Tibial nerve (tissue), 4 donors: ENCODE measurements around the gene ADORA1. TPM values are rescaled to one million over a fixed set of nuclear protein-coding genes. Genes with fewer than 3 reads are reported as not detected.

ENCODE experiments used
- DNase-seq, 2 donors: peaks; one replicate each; pipeline ENCODE4 v3.0.0-alpha.2; 2019; ENCODE audit warnings: low spot score in 2 of 2
- H3K27ac ChIP-seq, 4 donors: fragments of 200-600 bp; sonication (generic) in 3 of 4; one replicate each; pipeline ENCODE4 v1.5.1; 2017 to 2019; ENCODE audit warnings: mild to moderate bottlenecking in 1 of 4
- H3K27me3 ChIP-seq, 2 donors: fragments of 200-600 bp; sonication (generic) in 1 of 2; one replicate each; pipeline versions ENCODE4 v1.5.1 to v1.6.0; 2017 to 2019
- H3K36me3 ChIP-seq, 3 donors: fragments of 200-600 bp; sonication (generic); one replicate each; pipeline ENCODE4 v1.5.1; 2018 to 2019
- H3K4me1 ChIP-seq, 4 donors: fragments of 200-600 bp; sonication (generic) in 3 of 4; one replicate each; pipeline ENCODE4 v1.5.1; 2017 to 2019
- H3K4me3 ChIP-seq, 4 donors: fragments of 200-600 bp; sonication (generic) in 3 of 4; one replicate each; pipeline ENCODE4 v1.5.1; 2017 to 2019; ENCODE audit warnings: mild to moderate bottlenecking in 1 of 4, moderate library complexity in 1 of 4
- H3K9me3 ChIP-seq, 4 donors: fragments of 200-600 bp; sonication (generic) in 3 of 4; one replicate each; pipeline ENCODE4 v1.5.1; 2017 to 2019
- CTCF ChIP-seq, 5 experiments: fragments of 200-600 bp in 3 of 5; fragments of 450-650 bp in 2 of 5; sonication (generic) in 3 of 5; IDR thresholded peaks; one replicate each; pipeline ENCODE4 v1.5.1; 2016 to 2019; ENCODE audit warnings: antibody characterized with exemption in 5 of 5, mild to moderate bottlenecking in 3 of 5, moderate library complexity in 2 of 5
- EP300 ChIP-seq, 2 donors: sonication (generic); formaldehyde crosslinking; IDR thresholded peaks; one replicate each; pipeline ENCODE4 v1.6.1; 2017; ENCODE audit warnings: antibody characterized with exemption in 2 of 2, mild to moderate bottlenecking in 1 of 2
- POLR2A ChIP-seq, 2 donors: fragments of 450-650 bp; IDR thresholded peaks; one replicate each; pipeline ENCODE4 v1.6.1; 2017; ENCODE audit warnings: antibody characterized with exemption in 2 of 2, mild to moderate bottlenecking in 2 of 2, moderate library complexity in 2 of 2
- WGBS, 2 donors: methylation state at CpG; one replicate each; pipeline ENCODE4 v1.1.5; 2018; 5-methylcytosine and 5-hydroxymethylcytosine counted together
- total RNA-seq, 4 donors: library from RNA; depleted of rRNA; stranded (reverse); fragments of >200 nt; gene quantifications; one replicate each; pipeline ENCODE4 v1.1.0, GENCODE V29; 2016

ADORA1 gene
- total RNA-seq, 4 donors from 2014 or later: 0.30 to 2.2 (median 0.96) TPM

DNA sequence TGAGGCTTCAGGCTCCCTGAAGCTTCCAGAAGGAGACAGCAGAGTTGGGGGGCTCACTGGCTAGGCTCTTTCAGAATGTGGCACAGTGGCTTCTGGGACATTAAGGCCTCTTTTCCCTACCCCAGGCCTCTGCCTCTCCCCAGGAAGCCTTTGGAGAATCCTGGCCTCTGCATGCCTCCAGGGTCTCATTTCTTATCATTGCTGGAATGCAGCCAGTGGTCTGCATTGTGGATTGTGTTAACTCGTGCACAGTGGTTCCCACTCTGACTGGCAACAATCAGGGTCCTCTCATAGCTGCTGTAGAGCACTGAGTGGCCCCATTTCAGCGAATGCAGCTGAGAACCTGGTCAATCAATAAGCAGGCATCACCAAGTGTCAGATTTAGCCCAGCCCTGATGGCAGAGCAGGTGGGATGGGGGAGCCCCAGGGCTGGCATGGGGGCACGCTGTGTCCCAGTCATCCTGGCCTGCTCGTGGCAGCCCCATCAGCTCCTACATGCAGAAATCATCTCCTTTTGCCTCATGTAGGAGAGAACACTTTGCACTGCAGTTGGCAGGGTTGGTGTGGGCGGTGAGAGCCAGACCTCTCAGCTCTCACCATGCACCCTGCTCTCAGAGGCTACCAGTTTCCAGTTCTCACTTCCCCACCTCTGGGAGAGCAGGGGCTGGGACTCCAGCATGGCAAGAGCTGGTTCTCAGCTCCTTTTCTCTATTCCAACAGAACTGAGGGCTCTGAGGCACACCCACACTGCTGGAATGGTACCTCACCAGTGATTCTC, 13.4 kb downstream of the ADORA1 start:
- TF ChIP-seq POLR2A (IDR thresholded peaks at IDR 0.05) (no peak), CTCF (IDR thresholded peaks at IDR 0.05) (no peak), EP300 (IDR thresholded peaks at IDR 0.05) (no peak)
- H3K4me3 ChIP-seq: no peak overlapping the region
- no peak for DNase-seq
- no peaks in the 10 kb centered on the region for H3K27me3 ChIP-seq
- no peaks in the 10 kb centered on the region for H3K9me3 ChIP-seq
- H3K4me1 ChIP-seq: peaks cover 0 to 17% (median 0%) of the 10 kb centered on the region in 4 donors
- no peak overlapping the region for H3K27ac ChIP-seq
- WGBS, 2 donors: 54 to 66% methylated on average over 3 to 5 of the region's 5 CpGs
- H3K36me3 ChIP-seq: no peaks in the 10 kb centered on the region

DNA sequence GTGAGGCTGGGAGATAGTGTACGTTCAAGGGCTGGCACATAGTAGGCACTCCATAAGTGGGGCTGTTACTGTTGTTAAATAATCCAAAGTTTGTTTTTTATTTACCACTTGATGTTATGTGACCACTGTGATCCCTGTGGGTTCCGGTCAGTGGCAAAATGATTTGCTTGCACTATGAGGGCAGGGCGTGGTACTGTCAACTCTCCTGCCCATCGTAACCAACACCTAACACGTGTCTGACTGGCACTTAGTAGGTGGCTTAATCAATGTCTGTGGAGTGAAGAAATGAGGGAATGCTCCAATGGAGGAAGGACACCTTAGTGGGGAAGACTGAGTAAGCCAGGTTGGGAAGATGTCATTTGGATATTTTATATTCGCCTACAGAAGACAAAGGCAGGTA, 14.6 kb downstream of the ADORA1 start:
- TF ChIP-seq CTCF (IDR thresholded peaks at IDR 0.05): no peak
- TF ChIP-seq POLR2A (IDR thresholded peaks at IDR 0.05): no peak
- no peak for TF ChIP-seq EP300 (IDR thresholded peaks at IDR 0.05)
- DNase-seq: no peak
- WGBS, 2 donors: 90 to 94% methylated on average over 6 of the region's 6 CpGs
- no peak overlapping the region for H3K4me3 ChIP-seq
- H3K36me3 ChIP-seq: no peaks in the 10 kb centered on the region
- no peaks in the 10 kb centered on the region for H3K9me3 ChIP-seq
- H3K27ac ChIP-seq: no peak overlapping the region
- peaks cover 0 to 19% (median 0%) of the 10 kb centered on the region in 4 donors for H3K4me1 ChIP-seq
- H3K27me3 ChIP-seq: no peaks in the 10 kb centered on the region

- 80 to 81% methylated on average over 5 of the region's 5 CpGs for WGBS, 2 donors
- no peaks in the 10 kb centered on the region for H3K36me3 ChIP-seq
- no peaks in the 10 kb centered on the region for H3K9me3 ChIP-seq
- DNase-seq: no peak
- no peak overlapping the region for H3K27ac ChIP-seq
- peaks cover 0 to 26% (median 0%) of the 10 kb centered on the region in 4 donors for H3K4me1 ChIP-seq
- TF ChIP-seq CTCF (IDR thresholded peaks at IDR 0.05) (no peak), POLR2A (IDR thresholded peaks at IDR 0.05) (no peak), EP300 (IDR thresholded peaks at IDR 0.05) (no peak)
- H3K4me3 ChIP-seq: no peak overlapping the region
- no peaks in the 10 kb centered on the region for H3K27me3 ChIP-seq
Observed at GRCh38 chr1:203142684-203143408, 15.3 kb downstream of the ADORA1 start.

DNA sequence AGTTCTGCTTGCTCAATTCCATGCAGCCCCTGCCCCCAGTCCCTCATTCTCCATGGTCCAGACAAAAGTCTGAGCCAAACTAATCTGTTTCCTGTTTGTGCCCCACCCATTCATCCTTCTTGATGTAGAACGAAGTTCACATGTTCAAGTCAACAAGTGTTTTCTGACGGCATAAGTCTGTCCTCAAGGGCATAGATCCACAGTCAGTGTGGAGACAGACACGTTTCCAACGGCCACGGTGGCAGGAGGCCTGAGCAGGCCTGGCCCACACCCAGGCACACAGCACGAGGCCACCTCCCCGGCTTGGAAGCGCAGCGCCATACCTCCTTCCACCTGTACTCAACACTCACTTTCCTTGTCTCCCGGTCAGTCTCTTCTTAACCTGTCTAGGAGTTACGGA, 16.1 kb downstream of the ADORA1 start:
- Histone ChIP-seq H3K4me1 (peaks cover 0 to 26% (median 0%) of the 10 kb centered on the region in 4 donors), H3K27ac (no peak overlapping the region), H3K27me3 (no peaks in the 10 kb centered on the region), H3K36me3 (no peaks in the 10 kb centered on the region), H3K9me3 (no peaks in the 10 kb centered on the region), H3K4me3 (no peak overlapping the region)
- TF ChIP-seq CTCF (IDR thresholded peaks at IDR 0.05) (no peak), EP300 (IDR thresholded peaks at IDR 0.05) (no peak), POLR2A (IDR thresholded peaks at IDR 0.05) (no peak)
- WGBS, 2 donors: 74 to 78% methylated on average over 11 of the region's 11 CpGs
- no peak for DNase-seq

- Histone ChIP-seq H3K27ac (no peak overlapping the region), H3K36me3 (no peaks in the 10 kb centered on the region), H3K4me1 (peaks cover 0 to 26% (median 0%) of the 10 kb centered on the region in 4 donors), H3K27me3 (no peaks in the 10 kb centered on the region), H3K4me3 (no peak overlapping the region), H3K9me3 (no peaks in the 10 kb centered on the region)
- no peak for TF ChIP-seq EP300 (IDR thresholded peaks at IDR 0.05)
- no peak for TF ChIP-seq POLR2A (IDR thresholded peaks at IDR 0.05)
- TF ChIP-seq CTCF (IDR thresholded peaks at IDR 0.05): no peak
- DNase-seq: no peak
- WGBS, 2 donors: 24 to 47% methylated on average over 6 of the region's 6 CpGs
Observed at GRCh38 chr1:203144661-203145060, 17.1 kb downstream of the ADORA1 start.
